Measurements from ENCODE around the gene CAMTA1. TPM values are rescaled to one million over a fixed set of nuclear protein-coding genes. Genes with fewer than 3 reads are reported as not detected.

The CAMTA1 gene
- total RNA-seq, 1 experiment from 2014 or later, result 50.3 TPM

DNA sequence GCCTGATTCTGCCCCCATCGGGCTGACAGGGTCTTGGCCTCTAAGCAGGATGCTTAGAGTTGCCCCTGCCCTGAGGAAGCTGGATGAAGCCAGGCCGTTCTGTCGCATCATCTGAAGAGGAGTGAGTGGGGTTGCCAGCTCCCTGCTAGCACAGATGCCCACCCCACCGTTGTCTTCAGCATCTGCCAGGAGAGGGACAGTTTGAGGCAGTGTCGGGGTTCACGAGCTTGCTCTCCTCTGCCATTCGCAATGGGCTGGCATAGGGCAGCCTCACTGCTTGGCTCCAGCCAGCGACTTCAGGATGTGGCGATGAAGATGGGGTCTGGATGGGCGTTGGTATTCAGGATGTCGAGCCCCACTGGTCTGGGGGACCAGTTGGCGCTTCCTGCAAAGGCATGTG lies 840.1 kb downstream of the CAMTA1 start:
- intact Hi-C loops (cut with micrococcal nuclease; ENCODE audit: unreplicated experiment), result no loop called here
- CTCF ChIA-PET, result no interaction called here

DNA sequence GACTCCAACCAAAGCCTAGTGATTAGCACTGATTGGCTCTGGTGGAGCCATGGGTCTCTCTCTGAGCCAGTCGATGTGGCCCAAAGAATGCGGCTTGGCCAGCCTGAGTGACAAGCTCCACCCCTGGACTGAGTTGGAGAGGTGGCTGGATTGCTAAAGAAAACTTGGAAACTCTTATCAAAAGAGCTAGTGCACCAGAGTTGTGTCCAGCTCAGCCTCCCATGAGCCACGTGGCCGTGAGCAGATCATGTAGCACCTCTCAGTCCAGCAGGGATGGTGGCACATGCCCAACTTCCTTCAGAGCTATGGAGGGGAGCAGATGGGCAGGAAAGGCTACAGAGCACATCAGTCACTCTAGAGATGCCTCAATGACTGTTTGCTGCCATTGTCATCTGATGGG lies 843.0 kb downstream of the CAMTA1 start:
- TF ChIP-seq, protein P1, sequence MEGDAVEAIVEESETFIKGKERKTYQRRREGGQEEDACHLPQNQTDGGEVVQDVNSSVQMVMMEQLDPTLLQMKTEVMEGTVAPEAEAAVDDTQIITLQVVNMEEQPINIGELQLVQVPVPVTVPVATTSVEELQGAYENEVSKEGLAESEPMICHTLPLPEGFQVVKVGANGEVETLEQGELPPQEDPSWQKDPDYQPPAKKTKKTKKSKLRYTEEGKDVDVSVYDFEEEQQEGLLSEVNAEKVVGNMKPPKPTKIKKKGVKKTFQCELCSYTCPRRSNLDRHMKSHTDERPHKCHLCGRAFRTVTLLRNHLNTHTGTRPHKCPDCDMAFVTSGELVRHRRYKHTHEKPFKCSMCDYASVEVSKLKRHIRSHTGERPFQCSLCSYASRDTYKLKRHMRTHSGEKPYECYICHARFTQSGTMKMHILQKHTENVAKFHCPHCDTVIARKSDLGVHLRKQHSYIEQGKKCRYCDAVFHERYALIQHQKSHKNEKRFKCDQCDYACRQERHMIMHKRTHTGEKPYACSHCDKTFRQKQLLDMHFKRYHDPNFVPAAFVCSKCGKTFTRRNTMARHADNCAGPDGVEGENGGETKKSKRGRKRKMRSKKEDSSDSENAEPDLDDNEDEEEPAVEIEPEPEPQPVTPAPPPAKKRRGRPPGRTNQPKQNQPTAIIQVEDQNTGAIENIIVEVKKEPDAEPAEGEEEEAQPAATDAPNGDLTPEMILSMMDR (IDR thresholded peaks at IDR 0.05; ENCODE audit: unreplicated experiment), result no peak
- Mint-ChIP-seq H3K36me3 (ENCODE audit: insufficient read depth, unreplicated experiment) (no peaks in the 10 kb centered on the region), H3K4me1 (ENCODE audit: low read depth, unreplicated experiment) (no peaks in the 10 kb centered on the region), H3K27ac (ENCODE audit: unreplicated experiment) (no peak overlapping the region), H3K27me3 (ENCODE audit: unreplicated experiment) (peaks cover 97% of the 10 kb centered on the region), H3K4me3 (ENCODE audit: low read depth, unreplicated experiment) (no peak overlapping the region), H3K9me3 (ENCODE audit: low read depth, unreplicated experiment) (no peaks in the 10 kb centered on the region)
- no peak for DNase-seq
- intact Hi-C loops (cut with micrococcal nuclease; ENCODE audit: unreplicated experiment), result no loop called here
- BruUV-seq (replicated peaks), result no TSS peak
- CTCF ChIA-PET, result no interaction called here

More for the DNA sequence above, 840.1 kb downstream of the CAMTA1 start:
- Mint-ChIP-seq H3K27ac (ENCODE audit: unreplicated experiment) (no peak overlapping the region), H3K27me3 (ENCODE audit: unreplicated experiment) (peaks cover 94% of the 10 kb centered on the region), H3K4me1 (ENCODE audit: low read depth, unreplicated experiment) (peaks cover 8% of the 10 kb centered on the region), H3K36me3 (ENCODE audit: insufficient read depth, unreplicated experiment) (peaks cover 6% of the 10 kb centered on the region), H3K9me3 (ENCODE audit: low read depth, unreplicated experiment) (no peaks in the 10 kb centered on the region), H3K4me3 (ENCODE audit: low read depth, unreplicated experiment) (no peak overlapping the region)
- BruUV-seq (replicated peaks), result no TSS peak
- DNase-seq, result no peak
- TF ChIP-seq, protein P1 (IDR thresholded peaks at IDR 0.05; ENCODE audit: unreplicated experiment), result no peak

DNA sequence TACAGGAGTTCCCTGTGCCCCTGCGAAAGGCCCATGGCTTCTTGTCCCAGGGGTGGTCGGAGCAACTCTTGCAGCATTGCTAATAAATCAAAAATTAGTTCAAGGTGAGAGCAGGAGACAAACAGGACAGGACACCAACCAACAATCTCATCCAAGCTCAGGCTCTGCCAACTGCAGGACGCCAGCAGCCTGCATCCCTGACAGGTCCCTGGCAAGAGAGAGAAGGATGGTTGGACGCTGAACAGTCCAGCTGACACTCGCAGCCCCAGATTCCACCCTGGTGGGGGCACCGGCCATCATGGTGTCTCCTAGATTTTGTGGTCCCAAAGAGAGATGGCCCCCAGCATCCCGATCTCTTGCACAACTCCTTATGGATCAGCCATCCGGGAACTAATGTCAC lies 843.8 kb downstream of the CAMTA1 start:
- DNase-seq, result no peak
- H3K36me3 Mint-ChIP-seq (ENCODE audit: insufficient read depth, unreplicated experiment), result no peaks in the 10 kb centered on the region
- TF ChIP-seq, protein P1 (IDR thresholded peaks at IDR 0.05; ENCODE audit: unreplicated experiment), result no peak
- peaks cover 100% of the 10 kb centered on the region for H3K27me3 Mint-ChIP-seq (ENCODE audit: unreplicated experiment)
- CTCF ChIA-PET, result no interaction called here
- H3K27ac Mint-ChIP-seq (ENCODE audit: unreplicated experiment), result no peak overlapping the region
- intact Hi-C loops (cut with micrococcal nuclease; ENCODE audit: unreplicated experiment), result no loop called here
- H3K4me3 Mint-ChIP-seq (ENCODE audit: low read depth, unreplicated experiment), result no peak overlapping the region
- no peaks in the 10 kb centered on the region for H3K9me3 Mint-ChIP-seq (ENCODE audit: low read depth, unreplicated experiment)
- no TSS peak for BruUV-seq (replicated peaks)
- H3K4me1 Mint-ChIP-seq (ENCODE audit: low read depth, unreplicated experiment), result no peaks in the 10 kb centered on the region

DNA sequence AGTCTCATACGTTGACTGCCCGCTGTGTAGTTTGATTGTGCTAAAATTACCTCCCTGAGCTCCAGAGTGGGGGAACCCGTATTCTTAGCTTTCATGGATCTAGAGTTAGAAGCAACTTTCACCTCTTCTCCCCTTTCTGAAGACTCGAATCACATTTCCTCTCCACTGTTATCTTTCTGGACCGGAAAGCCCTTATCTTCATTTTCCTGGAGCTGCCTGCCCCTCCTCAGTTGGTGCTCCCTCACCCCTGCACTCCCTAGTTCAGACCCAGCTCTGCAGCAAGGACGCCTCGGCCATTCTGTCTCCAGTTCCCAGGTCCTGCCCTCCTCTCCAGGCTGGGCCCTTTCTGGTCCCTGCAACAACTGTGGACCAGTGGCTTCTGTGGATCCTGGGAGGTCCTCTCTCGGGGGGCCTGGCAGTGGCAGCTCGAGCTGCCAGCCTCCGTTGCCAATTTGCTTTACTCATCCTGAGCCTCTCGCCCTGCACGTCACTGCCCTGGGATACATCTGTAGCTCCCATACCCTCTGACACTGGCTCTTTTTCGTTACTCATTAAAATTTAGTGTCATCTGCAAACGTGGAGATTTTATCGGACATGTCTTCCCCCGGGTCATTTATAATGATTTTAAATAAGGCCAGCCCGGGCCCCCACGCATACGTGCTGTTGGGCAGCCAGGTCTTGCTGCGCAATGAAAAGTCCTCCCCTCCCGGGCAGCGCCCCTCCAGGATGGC lies 844.4 kb downstream of the CAMTA1 start:
- no peak for DNase-seq
- CTCF ChIA-PET, result interaction anchor here (0.5 kb wide), 1 partner anchor 18 kb away, joined by 5 read pairs; no protein-coding TSS in a partner anchor
- Mint-ChIP-seq H3K9me3 (ENCODE audit: low read depth, unreplicated experiment) (no peaks in the 10 kb centered on the region), H3K27ac (ENCODE audit: unreplicated experiment) (no peak overlapping the region), H3K27me3 (ENCODE audit: unreplicated experiment) (peaks cover 100% of the 10 kb centered on the region), H3K4me3 (ENCODE audit: low read depth, unreplicated experiment) (no peak overlapping the region), H3K36me3 (ENCODE audit: insufficient read depth, unreplicated experiment) (no peaks in the 10 kb centered on the region), H3K4me1 (ENCODE audit: low read depth, unreplicated experiment) (no peaks in the 10 kb centered on the region)
- no TSS peak for BruUV-seq (replicated peaks)
- TF ChIP-seq, protein P1 (IDR thresholded peaks at IDR 0.05; ENCODE audit: unreplicated experiment), result no peak
- intact Hi-C loops (cut with micrococcal nuclease; ENCODE audit: unreplicated experiment), result no loop called here
